ENCODE results near the gene NCAPG.
"Not testable (repeated sequence)": the region's sequence is repeated elsewhere in the genome, so short reads cannot be mapped to it uniquely, and the experiment has no call there.

NCAPG gene

DNA sequence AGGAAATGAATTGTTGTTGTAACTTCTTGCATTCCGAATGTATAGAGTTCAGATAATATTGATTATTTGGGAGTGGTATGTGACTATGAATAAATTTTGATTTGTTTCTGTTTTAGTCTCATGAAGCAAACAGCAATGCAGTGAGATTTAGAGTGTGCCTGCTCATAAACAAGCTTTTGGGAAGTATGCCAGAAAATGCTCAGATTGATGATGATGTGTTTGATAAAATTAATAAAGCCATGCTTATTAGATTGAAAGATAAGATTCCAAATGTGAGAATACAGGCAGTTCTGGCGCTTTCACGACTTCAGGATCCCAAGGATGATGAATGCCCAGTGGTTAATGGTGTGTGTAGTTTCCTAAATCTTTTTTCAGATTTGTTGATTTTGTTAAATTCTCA, 2.0 kb downstream of the NCAPG start:
- peak overlapping the region; percentile 25 for H3K27ac Mint-ChIP-seq
- H3K4me1 Mint-ChIP-seq: peaks cover 58% of the 10 kb centered on the region
- H3K9me3 Mint-ChIP-seq: no peaks in the 10 kb centered on the region
- peaks cover 5% of the 10 kb centered on the region for H3K27me3 Mint-ChIP-seq
- peaks cover 48% of the 10 kb centered on the region for H3K36me3 Mint-ChIP-seq
- H3K4me3 Mint-ChIP-seq: peak overlapping the region; percentile 87
- CTCF ChIA-PET: interaction anchor here (0.7 to 1.3 kb wide), 2 partner anchors 10 to 12 kb away, joined by 3 to 4 read pairs; no protein-coding TSS in a partner anchor
- no peak for DNase-seq

GRCh38 chr4:17814140-17814539, 3.4 kb downstream of the NCAPG start:
- H3K27ac Mint-ChIP-seq: no peak overlapping the region
- no peaks in the 10 kb centered on the region for H3K9me3 Mint-ChIP-seq
- CTCF ChIA-PET: interaction anchor here (0.6 to 1.7 kb wide), 4 partner anchors 10 to 1162 kb away, joined by 3 to 4 read pairs (median 3); no protein-coding TSS in a partner anchor
- DNase-seq: no peak
- H3K4me3 Mint-ChIP-seq: no peak overlapping the region
- H3K36me3 Mint-ChIP-seq: peaks cover 48% of the 10 kb centered on the region
- peaks cover 5% of the 10 kb centered on the region for H3K27me3 Mint-ChIP-seq
- H3K4me1 Mint-ChIP-seq: peaks cover 52% of the 10 kb centered on the region

DNA sequence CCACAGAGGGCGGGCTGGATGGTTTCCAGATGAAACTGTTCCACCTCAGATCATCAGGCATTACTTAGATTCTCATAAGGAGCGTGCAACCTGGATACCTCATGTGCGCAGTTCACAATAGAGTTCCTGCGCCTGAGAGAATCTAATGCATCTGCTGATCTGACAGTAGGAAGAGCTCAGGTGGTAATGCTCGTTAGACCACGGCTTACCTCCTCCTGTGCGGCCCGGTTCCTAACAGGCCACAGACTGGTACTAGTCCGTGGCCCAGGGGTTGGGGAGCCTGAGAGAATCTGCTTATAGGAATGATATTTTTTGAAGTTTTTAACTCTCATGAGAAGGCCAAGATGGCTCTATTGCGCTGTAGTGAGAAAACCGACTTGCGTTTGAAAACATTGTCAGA, 5.4 kb downstream of the NCAPG start:
- no peak for DNase-seq
- peak overlapping the region; percentile 46 for H3K27ac Mint-ChIP-seq
- peaks cover 53% of the 10 kb centered on the region for H3K4me1 Mint-ChIP-seq
- CTCF ChIA-PET: interaction anchor here (0.8 to 2.3 kb wide), 11 partner anchors 13 to 544 kb away, joined by 3 to 10 read pairs (median 5); no protein-coding TSS in a partner anchor
- peaks cover 54% of the 10 kb centered on the region for H3K36me3 Mint-ChIP-seq
- no peaks in the 10 kb centered on the region for H3K9me3 Mint-ChIP-seq
- H3K27me3 Mint-ChIP-seq: no peaks in the 10 kb centered on the region
- H3K4me3 Mint-ChIP-seq: no peak overlapping the region

DNA sequence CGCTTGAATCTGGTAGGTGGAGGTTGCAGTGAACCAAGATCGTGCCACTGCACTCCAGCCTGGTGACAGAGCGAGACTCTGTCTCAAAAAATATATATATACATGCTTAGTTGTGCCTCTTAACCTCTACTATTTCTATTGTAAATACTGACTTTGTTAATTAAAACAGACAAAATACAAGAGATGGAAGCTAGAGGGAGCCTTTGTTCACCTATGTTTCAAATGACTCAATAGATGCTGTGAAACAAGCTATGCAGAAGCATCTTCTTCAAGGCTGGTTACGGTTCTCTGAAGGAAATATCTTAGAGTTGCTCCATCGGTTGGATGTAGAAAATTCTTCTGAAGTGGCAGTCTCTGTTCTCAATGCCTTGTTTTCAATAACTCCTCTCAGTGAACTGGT, 6.2 kb downstream of the NCAPG start:
- peak overlapping the region; percentile 85 for H3K27ac Mint-ChIP-seq
- peaks cover 55% of the 10 kb centered on the region for H3K36me3 Mint-ChIP-seq
- H3K9me3 Mint-ChIP-seq: no peaks in the 10 kb centered on the region
- DNase-seq: no peak
- H3K4me1 Mint-ChIP-seq: peaks cover 53% of the 10 kb centered on the region
- H3K4me3 Mint-ChIP-seq: no peak overlapping the region
- CTCF ChIA-PET: interaction anchor here (0.5 to 2.3 kb wide), 19 partner anchors 8 to 551 kb away, joined by 3 to 18 read pairs (median 4); no protein-coding TSS in a partner anchor
- no peaks in the 10 kb centered on the region for H3K27me3 Mint-ChIP-seq

DNA sequence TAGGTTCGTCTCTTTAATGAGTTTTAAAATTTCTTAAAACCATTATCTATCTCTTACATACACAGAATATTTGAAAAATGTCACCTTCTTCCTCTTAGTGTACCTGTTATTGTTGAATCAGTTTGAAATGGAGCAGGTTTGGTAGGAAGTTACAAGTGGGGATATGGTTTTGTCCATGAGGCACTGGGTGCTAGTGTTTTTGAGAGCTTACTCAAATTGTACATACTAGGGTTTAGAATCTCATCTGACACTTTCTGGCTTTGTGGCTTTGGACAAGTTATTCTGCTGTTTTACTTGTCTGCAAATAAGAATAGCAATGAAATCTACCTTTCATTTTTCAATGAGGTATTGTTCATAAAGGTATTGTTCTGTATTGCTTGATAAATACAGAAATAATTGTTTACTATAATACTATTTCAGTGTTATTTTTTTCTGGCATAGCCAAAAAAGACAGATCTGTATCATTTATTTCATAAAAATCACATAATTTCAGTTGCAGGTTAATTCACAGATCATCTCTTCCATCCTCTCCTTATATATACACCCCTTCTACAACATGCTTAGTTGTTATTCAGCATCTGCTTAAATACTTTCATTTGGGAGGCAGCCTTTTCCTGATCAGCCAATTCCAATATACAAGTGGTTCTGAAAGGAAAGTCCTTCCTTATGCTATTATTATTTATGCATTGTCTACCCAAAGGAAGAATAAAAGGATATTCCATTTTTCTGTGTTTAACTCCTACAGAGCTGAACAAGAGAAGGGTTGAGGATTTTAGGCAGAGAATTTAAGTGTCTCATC, 13.3 kb downstream of the NCAPG start:
- CTCF ChIA-PET: interaction anchor here (0.9 kb wide), 1 partner anchor 11 kb away, joined by 4 read pairs; no protein-coding TSS in a partner anchor
- Mint-ChIP-seq H3K4me1 (peaks cover 21% of the 10 kb centered on the region), H3K27ac (peak overlapping the region; percentile 14), H3K4me3 (no peak overlapping the region), H3K9me3 (no peaks in the 10 kb centered on the region), H3K27me3 (no peaks in the 10 kb centered on the region), H3K36me3 (peaks cover 61% of the 10 kb centered on the region)
- no peak for DNase-seq

GRCh38 chr4:17846266-17846665, 35.5 kb downstream of the NCAPG start:
- Mint-ChIP-seq H3K9me3 (peaks cover 2% of the 10 kb centered on the region), H3K36me3 (peaks cover 57% of the 10 kb centered on the region), H3K4me1 (no peaks in the 10 kb centered on the region), H3K27ac (no peak overlapping the region), H3K4me3 (no peak overlapping the region), H3K27me3 (no peaks in the 10 kb centered on the region)
- no peak for DNase-seq
- CTCF ChIA-PET: interaction anchor here (0.9 kb wide), 1 partner anchor 298 kb away, joined by 3 read pairs; no protein-coding TSS in a partner anchor

DNA sequence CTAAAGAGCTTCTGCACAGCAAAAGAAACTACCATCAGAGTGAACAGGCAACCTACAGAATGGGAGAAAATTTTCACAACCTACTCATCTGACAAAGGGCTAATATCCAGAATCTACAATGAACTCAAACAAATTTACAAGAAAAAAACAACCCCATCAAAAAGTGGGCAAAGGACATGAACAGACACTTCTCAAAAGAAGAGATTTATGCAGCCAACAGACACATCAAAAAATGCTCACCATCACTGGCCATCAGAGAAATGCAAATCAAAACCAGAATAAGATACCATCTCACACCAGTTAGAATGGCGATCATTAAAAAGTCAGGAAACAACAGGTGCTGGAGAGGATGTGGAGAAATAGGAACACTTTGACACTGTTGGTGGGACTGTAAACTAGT, 39.5 kb downstream of the NCAPG start:
- H3K27me3 Mint-ChIP-seq, CTCF ChIA-PET, H3K4me1 Mint-ChIP-seq, H3K9me3 Mint-ChIP-seq, H3K4me3 Mint-ChIP-seq, DNase-seq, H3K27ac Mint-ChIP-seq: not testable (repeated sequence)
- H3K36me3 Mint-ChIP-seq: peaks cover 25% of the 10 kb centered on the region

DNA sequence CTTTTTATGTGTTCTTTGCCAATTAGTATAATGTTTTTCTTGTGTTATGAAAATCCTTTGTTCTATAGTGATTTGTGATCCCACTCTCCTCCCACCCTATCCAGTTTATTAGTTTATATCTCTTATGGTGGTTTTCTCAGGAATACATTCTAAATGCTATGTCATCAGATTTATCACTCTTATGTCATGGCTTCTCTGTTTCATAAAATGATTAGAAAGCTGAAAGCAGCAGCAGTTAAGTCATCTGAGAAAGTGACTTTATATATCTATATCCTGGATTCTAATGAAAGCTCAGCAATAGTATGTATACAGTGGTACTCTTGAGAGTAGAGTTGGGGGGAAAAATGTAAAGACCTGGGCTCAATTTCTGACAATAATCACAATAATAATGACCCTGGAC, 41.2 kb downstream of the NCAPG start:
- H3K4me3 Mint-ChIP-seq: no peak overlapping the region
- H3K27ac Mint-ChIP-seq: no peak overlapping the region
- no peaks in the 10 kb centered on the region for H3K4me1 Mint-ChIP-seq
- H3K27me3 Mint-ChIP-seq: no peaks in the 10 kb centered on the region
- peaks cover 2% of the 10 kb centered on the region for H3K9me3 Mint-ChIP-seq
- H3K36me3 Mint-ChIP-seq: peaks cover 10% of the 10 kb centered on the region
- DNase-seq: no peak
- CTCF ChIA-PET: no interaction called here

DNA sequence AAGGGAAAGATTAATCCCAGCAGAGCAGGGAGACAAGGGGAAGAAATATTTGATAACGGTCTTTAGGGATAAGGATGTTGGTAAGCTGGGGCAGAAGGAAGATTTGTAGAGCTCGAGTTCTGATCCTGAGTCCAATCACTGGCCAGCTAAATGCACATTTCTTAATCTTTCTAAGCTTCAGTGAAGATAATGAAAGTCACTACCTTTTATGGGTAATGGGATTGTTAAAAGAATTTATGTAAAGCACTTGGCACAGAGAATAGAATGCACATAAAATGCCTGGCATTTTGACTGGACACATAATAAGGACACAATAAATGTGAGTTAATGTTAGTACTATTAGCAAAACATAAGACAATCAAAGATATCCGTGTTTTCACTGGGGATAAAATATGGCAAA, 43.3 kb downstream of the NCAPG start:
- CTCF ChIA-PET: no interaction called here
- H3K4me1 Mint-ChIP-seq: no peaks in the 10 kb centered on the region
- DNase-seq: no peak
- H3K27ac Mint-ChIP-seq: no peak overlapping the region
- no peak overlapping the region for H3K4me3 Mint-ChIP-seq
- H3K36me3 Mint-ChIP-seq: peaks cover 2% of the 10 kb centered on the region
- H3K27me3 Mint-ChIP-seq: no peaks in the 10 kb centered on the region
- H3K9me3 Mint-ChIP-seq: no peaks in the 10 kb centered on the region

- peaks cover 14% of the 10 kb centered on the region for H3K9me3 Mint-ChIP-seq
- CTCF ChIA-PET: no interaction called here
- DNase-seq: no peak
- H3K4me3 Mint-ChIP-seq: no peak overlapping the region
- peaks cover 4% of the 10 kb centered on the region for H3K36me3 Mint-ChIP-seq
- no peak overlapping the region for H3K27ac Mint-ChIP-seq
- H3K4me1 Mint-ChIP-seq: no peaks in the 10 kb centered on the region
- H3K27me3 Mint-ChIP-seq: no peaks in the 10 kb centered on the region
Observed at GRCh38 chr4:17859793-17860406, 49.1 kb downstream of the NCAPG start.

GRCh38 chr4:17861906-17862305, 51.1 kb downstream of the NCAPG start:
- H3K4me1 Mint-ChIP-seq, H3K4me3 Mint-ChIP-seq, H3K36me3 Mint-ChIP-seq, DNase-seq, CTCF ChIA-PET, H3K27ac Mint-ChIP-seq, H3K27me3 Mint-ChIP-seq: not testable (repeated sequence)
- peaks cover 14% of the 10 kb centered on the region for H3K9me3 Mint-ChIP-seq

DNA sequence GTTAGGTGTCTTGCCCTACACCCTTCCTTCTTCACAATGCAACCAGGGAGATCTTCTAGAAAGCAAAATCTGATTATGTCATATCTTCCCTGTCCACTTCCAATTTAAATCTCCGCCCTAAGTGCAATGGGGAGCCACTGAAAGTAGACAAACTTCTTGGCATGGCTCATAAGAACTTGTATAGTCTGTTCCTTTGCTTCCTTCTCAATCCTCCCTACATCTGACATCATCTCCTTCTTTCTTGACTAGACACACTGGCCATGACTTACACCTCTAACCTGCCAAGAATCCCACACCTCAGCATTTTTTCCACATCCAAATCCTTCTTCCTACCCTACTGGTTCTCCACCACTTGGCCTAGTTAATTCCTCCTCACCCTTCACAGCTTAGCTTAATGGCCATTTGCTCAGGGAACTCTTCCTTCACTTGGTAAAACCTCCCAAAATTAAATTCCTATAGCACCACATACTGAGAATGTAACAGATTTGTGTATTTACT, 55.1 kb downstream of the NCAPG start:
- Mint-ChIP-seq H3K36me3 (peaks cover 4% of the 10 kb centered on the region), H3K27ac (no peak overlapping the region), H3K4me1 (no peaks in the 10 kb centered on the region), H3K27me3 (no peaks in the 10 kb centered on the region), H3K4me3 (no peak overlapping the region), H3K9me3 (peaks cover 14% of the 10 kb centered on the region)
- CTCF ChIA-PET: no interaction called here
- no peak for DNase-seq

DNA sequence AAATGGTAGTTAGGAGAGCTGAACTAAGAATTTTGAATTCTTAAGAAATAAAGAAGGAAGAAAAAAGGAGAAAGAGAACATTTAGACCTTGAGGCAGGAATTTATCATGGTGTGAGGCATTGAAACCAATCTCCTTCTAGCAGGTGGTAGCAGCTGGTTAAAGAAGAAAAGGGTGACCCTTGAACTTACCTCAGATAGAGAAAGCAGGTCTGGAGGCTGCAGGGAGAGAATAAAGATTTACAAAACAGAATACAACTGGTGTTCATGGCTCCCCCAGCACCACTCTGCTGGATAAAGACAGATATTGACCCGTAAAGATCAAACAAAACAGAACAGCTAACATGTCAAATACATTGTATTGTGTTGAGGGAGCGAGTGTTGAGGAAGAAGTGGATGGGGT, 56.0 kb downstream of the NCAPG start:
- peaks cover 10% of the 10 kb centered on the region for H3K9me3 Mint-ChIP-seq
- no peaks in the 10 kb centered on the region for H3K27me3 Mint-ChIP-seq
- CTCF ChIA-PET: no interaction called here
- no peak for DNase-seq
- H3K4me3 Mint-ChIP-seq: no peak overlapping the region
- H3K36me3 Mint-ChIP-seq: peaks cover 4% of the 10 kb centered on the region
- H3K4me1 Mint-ChIP-seq: no peaks in the 10 kb centered on the region
- no peak overlapping the region for H3K27ac Mint-ChIP-seq

- H3K9me3 Mint-ChIP-seq: peaks cover 5% of the 10 kb centered on the region
- no peak overlapping the region for H3K27ac Mint-ChIP-seq
- no peak overlapping the region for H3K4me3 Mint-ChIP-seq
- no peaks in the 10 kb centered on the region for H3K4me1 Mint-ChIP-seq
- no peaks in the 10 kb centered on the region for H3K27me3 Mint-ChIP-seq
- DNase-seq: no peak
- CTCF ChIA-PET: no interaction called here
- H3K36me3 Mint-ChIP-seq: peaks cover under 1% of the 10 kb centered on the region
Observed at GRCh38 chr4:17867276-17867675, 56.5 kb downstream of the NCAPG start.

DNA sequence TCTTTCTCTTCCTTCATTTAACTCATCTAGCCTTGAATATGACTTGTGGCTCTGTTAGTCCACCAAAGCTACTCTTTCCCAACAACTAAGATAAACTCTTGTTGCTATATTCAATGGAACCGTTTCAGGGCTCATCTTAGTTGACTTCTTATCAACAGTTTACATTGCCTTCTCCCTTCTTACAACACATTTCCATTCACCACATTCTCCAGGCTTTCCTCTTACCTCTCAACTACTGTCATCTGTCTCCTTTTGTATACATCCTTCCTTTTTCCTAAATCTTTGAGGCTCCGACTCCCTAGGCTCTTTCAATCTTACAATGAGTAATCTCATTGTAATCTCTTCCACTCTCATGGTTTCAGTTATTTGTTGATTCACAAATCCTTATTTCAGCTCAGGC, 58.5 kb downstream of the NCAPG start:
- Mint-ChIP-seq H3K27me3 (no peaks in the 10 kb centered on the region), H3K36me3 (no peaks in the 10 kb centered on the region), H3K4me3 (no peak overlapping the region), H3K27ac (no peak overlapping the region), H3K9me3 (no peaks in the 10 kb centered on the region), H3K4me1 (no peaks in the 10 kb centered on the region)
- CTCF ChIA-PET: no interaction called here
- no peak for DNase-seq

Measured in activated naive CD4-positive, alpha-beta T cell treated with anti-CD3 and anti-CD28 coated beads, Interleukin-2, amount 10 ng/mL, durations not matched to agents 7 days and 5 days (primary cell).